ENCODE measurements around the gene LTBP4. TPM values are rescaled to one million over a fixed set of nuclear protein-coding genes. Genes with fewer than 3 reads are reported as not detected.

The LTBP4 gene
- total and polyA plus RNA-seq, 2 donors (not counting 1 experiment from before 2014, with no cell fraction given) = 81.2 to 105 TPM

DNA sequence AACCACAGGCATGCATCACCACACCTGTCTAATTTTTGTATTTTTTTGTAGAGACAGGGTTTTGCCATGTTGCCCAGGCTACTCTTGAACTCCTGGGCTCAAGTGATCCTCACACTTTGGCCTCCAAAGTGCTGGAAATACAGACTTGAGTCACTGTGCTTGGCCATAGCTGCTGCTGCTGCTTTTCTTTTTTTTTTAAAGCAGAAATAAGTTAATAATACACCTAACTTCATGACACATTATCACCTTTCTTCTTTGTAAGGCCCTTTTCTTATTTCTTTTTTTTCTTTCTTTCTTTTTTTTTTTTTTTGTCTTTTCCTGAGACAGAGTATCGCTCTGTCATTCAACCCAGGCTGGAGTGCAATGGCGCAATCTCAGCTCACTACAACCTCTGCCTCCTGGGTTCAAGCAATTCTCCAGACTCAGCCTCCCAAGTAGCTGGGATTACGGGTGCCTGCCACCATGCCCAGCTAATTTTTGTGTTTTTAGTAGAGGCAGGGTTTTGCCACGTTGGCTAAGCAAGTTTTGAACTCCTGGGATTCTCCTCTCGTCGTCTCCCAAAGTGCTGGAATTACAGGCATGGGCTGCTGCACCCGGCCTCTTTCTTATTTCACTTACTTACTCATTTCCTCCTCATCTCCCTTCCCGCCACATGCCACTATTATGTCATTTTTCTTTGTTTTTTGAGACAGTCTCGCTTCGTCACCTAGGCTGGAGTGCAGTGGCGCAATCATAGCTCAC lies 15.8 kb upstream of the LTBP4 start:
- no peak for ATAC-seq (ENCODE audit: low read depth)
- Mint-ChIP-seq H3K4me1 (peaks cover 16% of the 10 kb centered on the region), H3K9me3 (ENCODE audit: insufficient read depth) (no peaks in the 10 kb centered on the region), H3K27me3 (no peaks in the 10 kb centered on the region), H3K4me3 (no peak overlapping the region), H3K27ac (no peak overlapping the region)
- Histone ChIP-seq H3K36me3 (replicated peaks in 1 of 2; ENCODE audit: control extremely low read depth in 1 of 2, control insufficient read depth in 1 of 2, extremely low read depth in 1 of 2, insufficient read depth in 2 of 2, low read length in 1 of 2) (peaks cover 4 to 68% of the 10 kb centered on the region in 2 experiments), H3K4me2 (replicated peaks; ENCODE audit: low read depth, low read length, poor library complexity, severe bottlenecking) (no peak overlapping the region), H3K79me2 (ENCODE audit: control insufficient read depth, insufficient read depth, low read length) (no peaks in the 10 kb centered on the region), H3K27me3 (replicated peaks in 1 of 4; ENCODE audit: control extremely low read depth in 1 of 4, control insufficient read depth in 3 of 4, insufficient read depth in 4 of 4, low read length in 3 of 4) (no peaks in the 10 kb centered on the region), H3K4me3 (ENCODE audit: control extremely low read depth in 1 of 5, extremely low read depth in 1 of 5, insufficient read depth in 1 of 5, low read depth in 2 of 5, low read length in 4 of 5) (no peak overlapping the region), H3K9me3 (ENCODE audit: control extremely low read depth in 1 of 3, control insufficient read depth in 2 of 3, insufficient read depth in 1 of 3, low read length in 2 of 3) (no peaks in the 10 kb centered on the region), H2AFZ (ENCODE audit: insufficient read depth, low read depth, low read length, poor library complexity, severe bottlenecking) (no peak overlapping the region), H4K20me1 (ENCODE audit: control insufficient read depth, insufficient read depth, low read length, poor library complexity, severe bottlenecking) (peaks cover 8% of the 10 kb centered on the region), H3K4me1 (ENCODE audit: control insufficient read depth in 2 of 2, insufficient read depth in 2 of 2, low read length in 2 of 2) (peaks cover 0 to 2% of the 10 kb centered on the region in 2 donors), H3K9ac (ENCODE audit: low read length) (no peak overlapping the region), H3K27ac (ENCODE audit: low read length in 2 of 2) (no peak overlapping the region)
- ChIA-PET POLR2A (no interaction called here), CTCF (interaction anchor here (1.2 kb wide), 1 partner anchor 14 kb away, joined by 5 read pairs; no protein-coding TSS in a partner anchor)
- TF ChIP-seq EZH2 (IDR thresholded peaks at IDR 0.05; ENCODE audit: borderline replicate concordance, insufficient read depth, low read depth, low read length, poor library complexity, severe bottlenecking) = no peak
- TF ChIP-seq, protein P1, sequence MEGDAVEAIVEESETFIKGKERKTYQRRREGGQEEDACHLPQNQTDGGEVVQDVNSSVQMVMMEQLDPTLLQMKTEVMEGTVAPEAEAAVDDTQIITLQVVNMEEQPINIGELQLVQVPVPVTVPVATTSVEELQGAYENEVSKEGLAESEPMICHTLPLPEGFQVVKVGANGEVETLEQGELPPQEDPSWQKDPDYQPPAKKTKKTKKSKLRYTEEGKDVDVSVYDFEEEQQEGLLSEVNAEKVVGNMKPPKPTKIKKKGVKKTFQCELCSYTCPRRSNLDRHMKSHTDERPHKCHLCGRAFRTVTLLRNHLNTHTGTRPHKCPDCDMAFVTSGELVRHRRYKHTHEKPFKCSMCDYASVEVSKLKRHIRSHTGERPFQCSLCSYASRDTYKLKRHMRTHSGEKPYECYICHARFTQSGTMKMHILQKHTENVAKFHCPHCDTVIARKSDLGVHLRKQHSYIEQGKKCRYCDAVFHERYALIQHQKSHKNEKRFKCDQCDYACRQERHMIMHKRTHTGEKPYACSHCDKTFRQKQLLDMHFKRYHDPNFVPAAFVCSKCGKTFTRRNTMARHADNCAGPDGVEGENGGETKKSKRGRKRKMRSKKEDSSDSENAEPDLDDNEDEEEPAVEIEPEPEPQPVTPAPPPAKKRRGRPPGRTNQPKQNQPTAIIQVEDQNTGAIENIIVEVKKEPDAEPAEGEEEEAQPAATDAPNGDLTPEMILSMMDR (IDR thresholded peaks at IDR 0.05) = no peak
- no peak for DNase-seq
- 98% methylated on average over 6 of the region's 11 CpGs for WGBS (ENCODE audit: insufficient coverage)
- intact Hi-C loops (cut with micrococcal nuclease) = no loop called here

DNA sequence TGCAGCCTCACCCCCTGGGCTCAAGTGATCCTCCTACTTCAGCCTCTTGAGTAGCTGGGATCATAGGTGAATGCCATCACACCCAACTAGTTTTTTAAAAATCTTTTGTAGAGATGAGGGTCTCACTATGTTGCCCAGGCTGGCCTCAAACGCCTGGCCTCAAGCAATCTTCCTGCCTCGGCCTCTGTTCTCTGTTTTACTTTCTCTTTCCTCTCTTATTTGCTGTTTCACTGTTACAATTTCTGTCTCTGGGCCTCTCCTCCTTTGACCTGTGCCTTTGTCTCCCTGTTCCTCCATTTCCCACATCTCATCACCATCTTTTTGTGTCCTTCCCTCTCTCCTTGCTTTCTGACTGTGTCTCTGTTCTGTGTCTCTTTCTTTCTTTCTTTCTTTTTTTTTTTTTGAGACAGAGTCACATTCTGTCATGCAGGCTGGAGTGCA lies 15.2 kb upstream of the LTBP4 start:
- H3K27ac ChIP-seq (ENCODE audit: low read length in 2 of 2) = no peak overlapping the region
- no peak overlapping the region for H3K4me2 ChIP-seq (replicated peaks; ENCODE audit: low read depth, low read length, poor library complexity, severe bottlenecking)
- no peaks in the 10 kb centered on the region for H3K79me2 ChIP-seq (ENCODE audit: control insufficient read depth, insufficient read depth, low read length)
- Mint-ChIP-seq H3K4me1 (peaks cover 13% of the 10 kb centered on the region), H3K9me3 (ENCODE audit: insufficient read depth) (no peaks in the 10 kb centered on the region), H3K27ac (no peak overlapping the region), H3K27me3 (no peaks in the 10 kb centered on the region), H3K4me3 (no peak overlapping the region)
- H2AFZ ChIP-seq (ENCODE audit: insufficient read depth, low read depth, low read length, poor library complexity, severe bottlenecking) = no peak overlapping the region
- H3K36me3 ChIP-seq (replicated peaks in 1 of 2; ENCODE audit: control extremely low read depth in 1 of 2, control insufficient read depth in 1 of 2, extremely low read depth in 1 of 2, insufficient read depth in 2 of 2, low read length in 1 of 2) = peaks cover 4 to 64% of the 10 kb centered on the region in 2 experiments
- H3K9ac ChIP-seq (ENCODE audit: low read length) = no peak overlapping the region
- intact Hi-C loops (cut with micrococcal nuclease) = no loop called here
- peaks cover 2% of the 10 kb centered on the region for H4K20me1 ChIP-seq (ENCODE audit: control insufficient read depth, insufficient read depth, low read length, poor library complexity, severe bottlenecking)
- H3K4me1 ChIP-seq (ENCODE audit: control insufficient read depth in 2 of 2, insufficient read depth in 2 of 2, low read length in 2 of 2) = no peaks in the 10 kb centered on the region
- no peak for TF ChIP-seq EZH2 (IDR thresholded peaks at IDR 0.05; ENCODE audit: borderline replicate concordance, insufficient read depth, low read depth, low read length, poor library complexity, severe bottlenecking)
- TF ChIP-seq, protein P1 (IDR thresholded peaks at IDR 0.05) = no peak
- no peak for ATAC-seq (ENCODE audit: low read depth)
- POLR2A ChIA-PET = no interaction called here
- no peak overlapping the region for H3K4me3 ChIP-seq (ENCODE audit: control extremely low read depth in 1 of 5, extremely low read depth in 1 of 5, insufficient read depth in 1 of 5, low read depth in 2 of 5, low read length in 4 of 5)
- CTCF ChIA-PET = interaction anchor here (1.2 kb wide), 1 partner anchor 14 kb away, joined by 5 read pairs; no protein-coding TSS in a partner anchor
- H3K27me3 ChIP-seq (replicated peaks in 1 of 4; ENCODE audit: control extremely low read depth in 1 of 4, control insufficient read depth in 3 of 4, insufficient read depth in 4 of 4, low read length in 3 of 4) = no peaks in the 10 kb centered on the region
- no peak for DNase-seq
- WGBS (ENCODE audit: insufficient coverage) = 57% methylated on average over 2 of the region's 2 CpGs
- no peaks in the 10 kb centered on the region for H3K9me3 ChIP-seq (ENCODE audit: control extremely low read depth in 1 of 3, control insufficient read depth in 2 of 3, insufficient read depth in 1 of 3, low read length in 2 of 3)
